Activated T-helper 1 cell treated with anti-CD3 and anti-CD28 coated beads, Interleukin-12 subunit alpha, Interleukin-12 subunit beta, Interleukin-2, Interleukin-4 antibody, amounts not matched to agents 30 ng/mL and 10 ng/mL and 1 ng/mL, durations not matched to agents 14 hours and 24 hours and 36 hours (primary cell): Measurements from ENCODE around the gene SNRPA1. TPM values are rescaled to one million over a fixed set of nuclear protein-coding genes. Genes with fewer than 3 reads are reported as not detected.
"Not testable (repeated sequence)": the region's sequence is repeated elsewhere in the genome, so short reads cannot be mapped to it uniquely, and the experiment has no call there.

ENCODE experiments used
- DNase-seq: peaks from one replicate; pipeline ENCODE4 v3.0.0; 2021; ENCODE audit warnings: low spot score
- H3K27ac Mint-ChIP-seq: one replicate; pipeline ENCODE4 v1.8.0; 2021; ENCODE audit warnings: mild to moderate bottlenecking, mixed read lengths
- H3K27me3 Mint-ChIP-seq: one replicate; pipeline ENCODE4 v1.8.0; 2022; ENCODE audit warnings: mild to moderate bottlenecking, moderate library complexity, mixed read lengths; ENCODE audit not compliant: insufficient read depth
- H3K36me3 Mint-ChIP-seq: one replicate; pipeline ENCODE4 v1.8.0; 2021; ENCODE audit warnings: low read depth, mixed read lengths
- H3K4me1 Mint-ChIP-seq: one replicate; pipeline ENCODE4 v1.8.0; 2021; ENCODE audit warnings: low read depth, mixed read lengths
- H3K4me3 Mint-ChIP-seq: one replicate; pipeline ENCODE4 v1.8.0; 2021; ENCODE audit warnings: mild to moderate bottlenecking, moderate library complexity, mixed read lengths
- H3K9me3 Mint-ChIP-seq: one replicate; pipeline ENCODE4 v1.8.0; 2021; ENCODE audit warnings: mixed read lengths
- intact Hi-C: fragments of 100-400 bp; cut with micrococcal nuclease; formaldehyde crosslinking; loops from one replicate; pipeline ENCODE4 v1.15.1; 2024
- total RNA-seq: library from RNA; stranded (reverse); gene quantifications from 2 replicates; pipeline ENCODE4 v1.2.3, GENCODE V29; 2022

The SNRPA1 gene
- 176 and 184 TPM in 2 replicates for total RNA-seq

DNA sequence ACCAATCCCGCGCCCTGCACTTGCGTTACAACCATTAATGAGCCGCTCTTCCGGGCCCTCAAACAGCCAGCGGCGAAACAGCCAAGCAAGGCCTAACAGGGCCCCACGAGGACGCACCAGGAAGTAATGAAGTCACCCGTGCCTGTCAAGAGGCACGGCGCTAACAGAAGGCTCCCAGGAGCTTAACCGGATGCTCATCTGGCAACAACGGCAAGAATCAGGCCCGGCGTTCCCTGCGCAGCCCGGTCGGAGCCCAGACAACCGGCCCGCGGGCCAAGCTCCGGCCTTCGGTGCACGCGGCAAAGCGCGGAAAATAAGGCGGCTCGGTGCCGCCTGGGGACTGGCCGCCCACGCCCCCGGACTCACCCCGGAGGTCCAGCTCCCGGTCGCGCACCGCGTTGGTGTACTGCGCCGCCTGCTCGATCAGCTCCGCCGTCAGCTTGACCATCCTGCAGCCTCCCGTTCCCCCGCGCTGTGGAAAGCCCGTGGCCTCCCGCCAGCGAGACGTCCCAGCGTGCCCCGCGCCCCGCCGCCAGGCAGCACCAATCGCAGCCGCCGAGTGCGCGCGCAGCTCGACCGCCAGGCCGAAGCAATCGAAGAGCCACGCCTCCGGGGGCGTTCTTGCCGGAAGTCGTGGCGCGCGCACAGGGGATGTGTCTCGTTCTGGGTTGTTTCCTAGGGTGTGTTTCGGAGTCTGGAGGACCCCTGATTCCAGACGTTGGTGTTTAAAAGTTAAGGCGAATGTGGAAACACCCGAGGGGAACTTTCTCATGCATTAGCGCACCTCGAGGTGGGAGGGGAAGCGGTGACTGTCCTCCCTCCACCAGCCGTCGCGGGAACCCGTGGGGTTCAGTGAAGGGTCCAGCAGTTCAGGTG is at the start of gene SNRPA1:
Gene SNRPA1 (minus strand): TSS at position 518 of the 876 bp plus-strand sequence. CDS start 70 bp downstream, at position 448.
- H3K27me3 Mint-ChIP-seq, result peaks cover 2% of the 10 kb centered on the region
- H3K9me3 Mint-ChIP-seq, result no peaks in the 10 kb centered on the region
- H3K4me1 Mint-ChIP-seq, result peaks cover 45% of the 10 kb centered on the region
- peak within 1 kb of the TSS; percentile 100 for H3K27ac Mint-ChIP-seq
- peak within 1 kb of the TSS; percentile 100 for H3K4me3 Mint-ChIP-seq
- peak; percentile 97 for DNase-seq
- intact Hi-C loops, result loop anchor here (1.0 to 2.0 kb wide), 8 partner anchors 9 to 692 kb away; partner anchors contain the start of genes ASB7, CHSY1, LINS1 and SELENOS
- H3K36me3 Mint-ChIP-seq, result peaks cover 32% of the 10 kb centered on the region

DNA sequence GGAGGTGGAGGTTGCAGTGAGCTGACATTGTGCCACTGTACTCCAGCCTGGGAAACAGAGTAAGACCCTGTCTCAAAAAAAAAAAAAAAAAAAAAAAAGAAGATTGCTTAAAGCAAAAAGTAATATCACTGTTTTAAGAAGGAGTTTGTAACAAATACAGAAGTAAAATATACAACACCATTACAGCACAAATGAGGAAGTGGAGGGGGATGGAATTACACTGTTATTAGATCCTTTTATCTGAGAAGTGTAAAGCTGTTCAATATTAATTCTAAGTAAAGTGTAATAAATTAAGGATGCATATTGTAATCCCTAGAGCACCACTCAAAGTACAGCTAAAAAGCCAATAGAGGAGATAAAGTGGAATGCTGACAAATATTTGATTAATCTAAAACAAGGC is 47.0 kb upstream of the SNRPA1 start:
- H3K27ac Mint-ChIP-seq, result no peak overlapping the region
- DNase-seq, result no peak
- no peak overlapping the region for H3K4me3 Mint-ChIP-seq
- H3K27me3 Mint-ChIP-seq, result peaks cover 18% of the 10 kb centered on the region
- H3K36me3 Mint-ChIP-seq, result no peaks in the 10 kb centered on the region
- no peaks in the 10 kb centered on the region for H3K4me1 Mint-ChIP-seq
- H3K9me3 Mint-ChIP-seq, result peaks cover 5% of the 10 kb centered on the region
- intact Hi-C loops, result no loop called here

DNA sequence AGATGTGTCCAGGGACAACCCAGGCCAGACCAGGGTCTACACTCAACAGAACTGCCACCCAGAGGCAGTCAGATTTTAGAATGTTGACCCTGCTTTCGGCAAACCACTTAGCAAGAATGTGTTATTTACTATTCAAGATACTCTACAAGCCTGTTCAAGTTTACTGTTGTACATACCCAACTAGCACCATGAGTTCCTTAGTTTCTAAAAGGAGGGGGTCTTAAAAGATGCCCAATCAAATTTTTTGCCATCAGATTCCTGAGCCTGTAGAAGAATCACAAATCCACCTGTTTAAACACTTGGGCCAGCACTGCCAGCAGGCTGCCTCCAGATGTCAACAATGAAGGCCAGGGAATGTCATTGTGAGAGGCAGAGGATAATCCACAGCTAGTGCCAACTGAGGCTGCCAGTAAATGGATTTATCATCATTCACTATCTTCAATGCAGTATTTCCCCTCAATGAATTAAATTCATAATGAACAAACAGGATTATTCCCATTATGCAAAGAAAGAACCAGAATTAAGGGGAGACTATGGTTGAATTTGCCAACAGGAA is 43.5 kb upstream of the SNRPA1 start:
- H3K9me3 Mint-ChIP-seq, result peaks cover 23% of the 10 kb centered on the region
- H3K27ac Mint-ChIP-seq, result no peak overlapping the region
- H3K36me3 Mint-ChIP-seq, result peaks cover 2% of the 10 kb centered on the region
- H3K4me1 Mint-ChIP-seq, result no peaks in the 10 kb centered on the region
- no peak overlapping the region for H3K4me3 Mint-ChIP-seq
- DNase-seq, result no peak
- peaks cover 13% of the 10 kb centered on the region for H3K27me3 Mint-ChIP-seq
- intact Hi-C loops, result no loop called here

DNA sequence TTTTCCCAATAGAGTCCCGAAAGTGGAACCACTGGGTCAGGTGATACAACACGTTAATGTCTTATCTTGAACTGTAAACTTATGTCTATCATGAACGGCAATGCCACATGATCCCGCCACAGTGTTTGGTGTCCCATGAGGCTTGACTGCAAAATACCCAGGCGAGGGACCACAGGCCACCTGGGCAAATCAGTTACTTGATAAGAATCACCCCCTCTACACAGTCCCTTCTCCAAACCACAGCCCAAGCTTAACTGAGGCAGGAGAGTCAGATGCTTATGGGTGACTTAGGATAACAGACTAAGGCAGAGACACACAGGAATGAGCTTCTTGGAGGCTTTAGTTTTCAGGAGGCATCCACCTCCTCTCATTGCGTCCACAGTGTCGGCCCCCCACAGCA is 42.9 kb upstream of the SNRPA1 start:
- no peak overlapping the region for H3K27ac Mint-ChIP-seq
- intact Hi-C loops, result no loop called here
- no peak for DNase-seq

DNA sequence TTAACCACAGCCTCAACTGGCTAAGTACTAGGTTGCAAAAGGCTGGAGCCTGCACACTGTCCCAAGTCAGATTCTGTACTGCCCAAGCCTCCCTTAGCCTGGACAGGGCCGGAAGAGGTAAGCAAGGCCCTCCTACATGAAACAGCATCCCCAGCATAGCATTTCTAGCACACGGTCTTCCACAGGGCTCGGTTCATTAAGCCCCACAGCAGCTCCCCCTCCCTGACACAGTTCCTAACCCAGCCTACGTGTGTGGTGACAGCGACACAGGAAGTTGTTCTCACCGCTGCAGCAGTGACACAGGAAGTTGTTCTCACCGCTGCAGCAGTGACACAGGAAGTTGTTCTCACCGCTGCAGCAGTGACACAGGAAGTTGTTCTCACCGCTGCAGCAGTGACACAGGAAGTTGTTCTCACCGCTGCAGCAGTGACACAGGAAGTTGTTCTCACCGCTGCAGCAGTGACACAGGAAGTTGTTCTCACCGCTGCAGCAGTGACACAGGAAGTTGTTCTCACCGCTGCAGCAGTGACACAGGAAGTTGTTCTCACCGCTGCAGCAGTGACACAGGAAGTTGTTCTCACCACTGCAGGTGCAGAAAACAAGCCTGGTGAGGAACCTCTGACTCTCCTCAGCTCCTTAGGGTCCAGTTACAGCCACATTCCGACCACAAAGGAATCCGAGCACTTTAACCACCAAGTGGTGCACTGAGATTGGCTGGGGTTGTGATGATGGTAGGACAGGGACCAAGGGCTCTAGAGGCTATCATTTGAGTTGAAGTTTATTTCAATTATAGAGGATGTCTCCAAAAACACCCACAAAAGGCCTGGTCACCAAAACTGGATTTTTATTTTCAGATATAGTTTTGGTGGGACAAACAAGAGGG is 39.1 kb upstream of the SNRPA1 start:
- intact Hi-C loops, result loop anchor here (1.0 kb wide), 2 partner anchors 40 to 127 kb away; no protein-coding TSS in a partner anchor
- not testable (repeated sequence) for H3K36me3 Mint-ChIP-seq, H3K4me1 Mint-ChIP-seq
- peak overlapping the region; percentile 91 for H3K27ac Mint-ChIP-seq
- peak; percentile 30 for DNase-seq
- peak overlapping the region; percentile 69 for H3K4me3 Mint-ChIP-seq
- H3K27me3 Mint-ChIP-seq, result peaks cover 14% of the 10 kb centered on the region
- peaks cover 30% of the 10 kb centered on the region for H3K9me3 Mint-ChIP-seq

More for the DNA sequence above, 42.9 kb upstream of the SNRPA1 start:
- H3K4me1 Mint-ChIP-seq, result no peaks in the 10 kb centered on the region
- no peak overlapping the region for H3K4me3 Mint-ChIP-seq
- peaks cover 4% of the 10 kb centered on the region for H3K36me3 Mint-ChIP-seq
- peaks cover 29% of the 10 kb centered on the region for H3K9me3 Mint-ChIP-seq
- peaks cover 11% of the 10 kb centered on the region for H3K27me3 Mint-ChIP-seq

DNA sequence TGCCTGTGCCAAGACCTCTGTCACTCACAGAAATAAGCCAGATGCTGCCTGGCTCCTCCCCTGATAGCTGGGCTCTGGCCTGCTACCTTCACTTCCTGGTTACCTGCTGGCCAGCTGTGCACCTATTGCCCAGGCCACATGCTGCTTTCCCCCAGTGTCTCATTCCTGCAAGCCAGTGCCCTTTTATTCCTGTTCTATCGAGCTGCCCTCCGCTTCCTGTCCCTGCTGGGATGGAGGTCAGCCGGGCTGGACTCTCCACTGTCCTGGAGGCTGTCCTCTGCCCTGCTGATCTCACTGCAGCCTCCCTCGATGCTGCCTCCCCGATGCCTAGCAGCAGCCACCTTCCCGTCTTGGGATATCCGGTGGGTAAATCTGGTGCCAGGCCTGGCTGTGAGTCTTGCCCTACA is 37.0 kb upstream of the SNRPA1 start:
- peaks cover 12% of the 10 kb centered on the region for H3K27me3 Mint-ChIP-seq
- H3K9me3 Mint-ChIP-seq, result peaks cover 25% of the 10 kb centered on the region
- intact Hi-C loops, result no loop called here
- H3K4me3 Mint-ChIP-seq, result no peak overlapping the region
- no peak for DNase-seq
- no peaks in the 10 kb centered on the region for H3K4me1 Mint-ChIP-seq
- peaks cover 4% of the 10 kb centered on the region for H3K36me3 Mint-ChIP-seq
- no peak overlapping the region for H3K27ac Mint-ChIP-seq

DNA sequence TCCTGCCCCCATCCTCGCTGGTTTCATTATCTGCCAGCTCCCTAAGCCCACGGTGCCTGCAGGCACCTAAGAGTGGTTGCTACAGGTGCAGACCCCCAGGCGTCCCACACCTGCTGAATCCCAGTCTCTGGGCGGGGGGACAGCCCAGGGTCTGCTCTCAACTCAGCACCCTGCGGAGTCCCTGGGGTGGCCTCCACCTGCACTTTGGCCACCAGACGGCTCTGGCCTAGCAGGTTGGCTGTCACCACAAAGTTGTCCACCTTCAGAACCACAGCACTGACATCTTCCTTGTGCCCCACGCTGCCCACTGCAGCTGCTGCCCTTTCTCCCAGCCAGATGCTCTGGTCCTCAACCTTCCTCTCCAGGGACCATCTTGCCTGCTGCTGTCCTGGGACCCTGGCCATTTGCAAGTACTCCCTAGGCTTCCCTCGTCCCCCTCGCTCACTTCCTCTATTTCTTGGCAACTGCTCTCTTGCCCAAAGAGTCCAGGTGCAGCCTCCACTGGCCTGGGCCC is 34.9 kb upstream of the SNRPA1 start:
- no peaks in the 10 kb centered on the region for H3K4me1 Mint-ChIP-seq
- intact Hi-C loops, result no loop called here
- no peak overlapping the region for H3K4me3 Mint-ChIP-seq
- H3K9me3 Mint-ChIP-seq, result peaks cover 14% of the 10 kb centered on the region
- H3K36me3 Mint-ChIP-seq, result peaks cover 2% of the 10 kb centered on the region
- peaks cover 14% of the 10 kb centered on the region for H3K27me3 Mint-ChIP-seq
- DNase-seq, result no peak
- no peak overlapping the region for H3K27ac Mint-ChIP-seq

DNA sequence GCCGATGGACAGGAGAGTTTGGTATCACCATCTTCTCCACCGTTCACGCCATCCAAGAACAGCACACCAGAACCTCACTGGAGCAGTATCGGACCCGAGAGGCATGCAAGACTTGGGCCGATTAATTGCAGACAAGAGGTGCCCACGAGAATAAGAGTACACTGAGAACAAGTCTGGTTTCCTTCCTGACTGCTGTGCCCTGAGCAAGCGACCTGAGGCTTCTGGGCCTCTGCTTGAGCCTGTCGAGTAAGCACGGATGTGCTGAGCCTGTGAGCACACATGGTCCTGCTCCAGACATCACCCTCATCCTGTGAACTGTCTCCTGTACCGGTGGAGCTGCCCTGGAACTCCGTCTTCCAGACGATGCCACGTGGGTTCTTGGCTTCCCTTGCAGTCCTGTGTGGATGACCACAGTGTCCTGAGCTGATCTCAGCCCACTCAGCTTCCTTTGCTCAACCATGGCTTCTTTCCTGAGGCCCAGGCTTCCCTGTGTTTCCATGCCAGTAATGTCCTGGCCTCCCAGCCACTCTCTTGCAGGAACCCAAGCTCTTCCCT is 34.3 kb upstream of the SNRPA1 start:
- peaks cover 8% of the 10 kb centered on the region for H3K9me3 Mint-ChIP-seq
- no peaks in the 10 kb centered on the region for H3K4me1 Mint-ChIP-seq
- peaks cover 16% of the 10 kb centered on the region for H3K27me3 Mint-ChIP-seq
- no peak overlapping the region for H3K4me3 Mint-ChIP-seq
- peaks cover 2% of the 10 kb centered on the region for H3K36me3 Mint-ChIP-seq
- H3K27ac Mint-ChIP-seq, result no peak overlapping the region
- no peak for DNase-seq
- intact Hi-C loops, result no loop called here

DNA sequence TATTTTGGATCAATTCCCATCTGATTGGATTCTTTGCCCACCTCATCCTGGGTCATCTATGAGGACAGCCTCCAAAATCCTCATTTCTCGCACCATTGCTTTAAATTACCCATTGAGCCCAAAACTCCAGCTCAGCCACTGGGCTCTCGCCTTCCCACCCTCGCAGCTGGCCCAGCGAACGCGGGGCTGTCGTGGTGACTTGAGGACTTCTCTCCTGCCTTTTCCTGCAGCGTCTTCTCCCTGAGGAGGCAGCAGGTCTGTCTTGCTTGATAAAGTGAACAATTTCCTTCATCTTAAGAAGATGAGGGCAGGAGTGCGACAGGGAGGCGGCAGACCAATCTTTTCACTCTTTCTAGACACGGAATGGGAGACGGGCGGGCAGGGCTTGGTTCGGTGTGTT is 33.0 kb upstream of the SNRPA1 start:
- DNase-seq, result no peak
- no peak overlapping the region for H3K27ac Mint-ChIP-seq
- intact Hi-C loops, result no loop called here
- no peak overlapping the region for H3K4me3 Mint-ChIP-seq
- H3K9me3 Mint-ChIP-seq, result peaks cover 1% of the 10 kb centered on the region
- H3K4me1 Mint-ChIP-seq, result no peaks in the 10 kb centered on the region
- peaks cover under 1% of the 10 kb centered on the region for H3K36me3 Mint-ChIP-seq
- H3K27me3 Mint-ChIP-seq, result peaks cover 16% of the 10 kb centered on the region

DNA sequence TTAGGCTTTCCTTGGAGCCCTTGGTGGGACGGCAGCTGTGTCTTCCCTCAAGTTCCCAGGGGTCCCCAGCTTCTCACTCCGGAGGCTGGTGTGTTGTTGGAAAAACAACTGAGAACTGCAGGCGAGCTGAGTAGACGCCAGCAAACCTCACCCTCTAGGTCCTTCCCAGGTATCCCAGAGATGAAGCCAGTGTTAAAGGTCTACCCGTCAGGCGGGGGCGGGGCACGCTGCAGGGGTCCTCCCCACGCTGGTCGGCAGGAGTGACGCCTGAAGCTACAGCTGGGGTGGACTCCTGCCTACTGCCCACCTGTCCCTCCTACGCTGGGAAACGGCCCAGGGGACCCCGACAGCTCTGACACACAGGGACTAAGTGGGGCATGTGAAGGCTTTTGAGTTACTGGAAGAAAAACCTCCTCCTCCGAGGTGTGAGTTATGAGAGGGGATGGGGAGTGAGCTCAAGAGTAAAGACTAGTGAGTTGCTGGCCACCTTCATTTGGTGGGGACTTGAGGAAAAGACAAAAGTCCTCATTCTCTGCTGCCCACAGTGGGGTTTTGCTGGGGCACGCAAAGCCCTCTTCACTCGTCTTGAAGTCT is 32.2 kb upstream of the SNRPA1 start:
- DNase-seq, result no peak
- H3K4me3 Mint-ChIP-seq, result no peak overlapping the region
- no peak overlapping the region for H3K27ac Mint-ChIP-seq
- peaks cover 16% of the 10 kb centered on the region for H3K27me3 Mint-ChIP-seq
- no peaks in the 10 kb centered on the region for H3K4me1 Mint-ChIP-seq
- H3K36me3 Mint-ChIP-seq, result no peaks in the 10 kb centered on the region
- no peaks in the 10 kb centered on the region for H3K9me3 Mint-ChIP-seq
- intact Hi-C loops, result no loop called here

DNA sequence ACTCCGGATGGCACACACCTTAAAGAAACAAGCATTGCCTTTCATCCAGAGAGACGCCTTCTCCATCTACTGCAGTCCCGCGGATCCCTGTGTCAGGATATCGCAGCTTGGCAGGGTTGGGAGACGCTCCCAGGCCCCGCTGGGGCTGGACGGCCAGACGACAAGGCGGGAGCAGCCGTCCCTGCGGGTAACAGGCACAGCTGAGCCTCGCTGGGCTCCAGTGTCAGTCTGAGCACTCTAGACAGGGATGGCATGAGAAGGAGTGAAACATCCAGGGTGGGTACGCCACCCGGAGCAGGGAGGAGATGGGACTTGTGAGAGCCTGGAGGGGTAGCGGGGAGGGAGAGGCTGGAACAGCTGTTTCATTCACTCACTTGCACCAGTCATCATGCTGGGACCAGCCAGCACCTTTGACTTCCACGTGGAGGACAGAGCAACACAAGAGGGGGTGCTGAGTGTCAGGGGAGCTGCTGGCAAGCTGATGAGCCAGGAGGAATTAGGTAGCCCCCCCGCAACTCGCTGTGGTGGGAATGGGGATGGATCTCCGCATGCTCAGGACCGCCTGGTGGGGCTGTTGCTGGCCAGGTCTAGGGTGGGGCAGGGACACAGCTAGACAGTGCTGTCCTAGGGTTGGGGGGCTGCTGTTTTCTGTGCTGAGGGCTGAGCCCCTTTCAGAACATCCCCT is 31.6 kb upstream of the SNRPA1 start:
- no peak overlapping the region for H3K27ac Mint-ChIP-seq
- no peaks in the 10 kb centered on the region for H3K9me3 Mint-ChIP-seq
- peaks cover 16% of the 10 kb centered on the region for H3K27me3 Mint-ChIP-seq
- no peaks in the 10 kb centered on the region for H3K36me3 Mint-ChIP-seq
- no peak for DNase-seq
- intact Hi-C loops, result no loop called here
- no peak overlapping the region for H3K4me3 Mint-ChIP-seq
- no peaks in the 10 kb centered on the region for H3K4me1 Mint-ChIP-seq

DNA sequence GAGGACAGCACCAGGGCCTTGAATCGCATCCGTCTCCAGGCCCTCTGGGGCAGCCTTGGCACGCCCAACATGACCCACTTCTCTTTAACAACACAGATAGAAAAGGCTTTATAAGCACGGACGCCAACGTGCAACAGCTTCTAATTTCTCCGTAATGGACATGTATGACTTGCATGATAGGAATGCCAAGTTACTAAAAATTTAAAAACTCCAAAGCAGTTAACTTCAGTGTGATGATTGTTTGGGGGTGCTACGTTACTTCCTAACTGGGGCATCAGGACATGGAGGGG is 30.9 kb upstream of the SNRPA1 start:
- Mint-ChIP-seq H3K4me1 (peaks cover 4% of the 10 kb centered on the region), H3K4me3 (no peak overlapping the region), H3K27ac (no peak overlapping the region), H3K36me3 (no peaks in the 10 kb centered on the region), H3K9me3 (no peaks in the 10 kb centered on the region), H3K27me3 (peaks cover 13% of the 10 kb centered on the region)
- intact Hi-C loops, result no loop called here
- DNase-seq, result no peak
